GM18508 (cell line): ENCODE results near the gene PACS2.
"Not testable (repeated sequence)": the region's sequence is repeated elsewhere in the genome, so short reads cannot be mapped to it uniquely, and the experiment has no call there.

Experiments
- ATAC-seq: cut with Tn5 transposase; IDR thresholded peaks from one replicate; pipeline ENCODE4 v1.9.1; 2021; ENCODE audit warnings: moderate number of reproducible peaks; ENCODE audit not compliant: insufficient read depth, unreplicated experiment

Gene PACS2

GRCh38 chr14:105329411-105330150 is 15.0 kb downstream of the PACS2 start:
- ATAC-seq = no peak

- no peak for ATAC-seq
These were observed 15.9 kb downstream of the PACS2 start for GRCh38 chr14:105330491-105330895.

DNA sequence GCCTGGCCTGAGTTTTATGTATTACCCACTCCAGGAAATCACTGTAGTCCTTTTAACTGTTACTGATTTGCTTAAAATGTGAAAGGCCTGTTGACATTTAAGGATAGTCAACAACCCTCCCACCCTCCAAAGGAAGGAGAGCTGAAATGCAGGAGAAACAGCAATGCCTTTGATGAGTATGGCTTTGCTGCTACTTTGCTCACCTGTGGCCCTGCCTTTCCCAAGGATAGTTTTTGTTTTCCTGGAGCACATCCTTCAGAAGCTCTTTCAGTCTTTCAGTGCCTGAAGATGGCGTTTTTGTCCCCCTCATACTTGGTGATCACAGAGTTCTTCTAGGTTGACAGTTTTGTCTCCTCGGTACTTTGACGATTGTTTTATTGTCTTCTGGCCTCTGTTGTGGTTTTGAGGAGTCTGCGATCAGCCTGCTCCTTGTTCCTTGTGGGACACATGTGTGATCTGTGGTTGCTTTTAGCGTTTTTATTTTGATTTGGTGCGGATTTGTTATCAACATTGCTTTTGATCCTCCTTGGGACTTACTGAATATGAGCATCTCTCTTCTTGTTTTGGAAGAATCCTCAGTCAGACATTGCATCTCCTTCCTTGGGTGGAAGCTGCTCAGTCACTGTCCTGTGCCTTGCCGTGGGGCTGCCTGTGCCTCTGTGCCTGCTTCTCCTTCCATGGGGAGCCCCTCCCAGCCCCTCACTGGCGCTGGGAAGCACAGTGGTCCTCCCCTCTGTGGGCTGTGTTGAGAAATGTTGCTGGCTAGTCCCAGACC is 17.2 kb downstream of the PACS2 start:
- ATAC-seq = no peak

DNA sequence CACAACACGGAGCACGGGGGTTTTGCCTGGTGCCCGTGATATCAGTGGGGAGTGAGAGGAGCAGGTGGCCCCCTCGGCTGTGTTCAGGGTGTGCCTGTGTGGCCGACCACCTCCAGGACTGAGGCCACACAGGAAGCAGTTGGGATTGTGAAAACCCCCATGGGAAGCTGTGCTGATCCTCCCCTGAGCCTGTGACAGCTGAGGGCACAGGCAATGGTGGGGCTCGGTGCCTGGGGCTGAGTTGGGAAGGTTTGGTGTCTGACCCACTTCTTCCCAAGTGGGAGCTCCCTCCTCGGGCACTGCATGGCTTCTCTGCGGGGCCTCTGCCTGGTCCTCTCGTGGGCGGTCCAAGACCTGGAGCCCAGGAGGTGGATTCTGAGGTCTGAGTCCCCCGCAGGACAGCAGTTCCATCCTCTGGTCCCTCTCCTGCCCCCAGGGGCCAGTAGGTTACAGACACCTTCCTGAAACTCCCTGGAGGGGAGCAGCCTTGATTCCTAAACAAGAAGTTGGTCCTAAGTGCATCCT is 17.9 kb downstream of the PACS2 start:
- ATAC-seq = no peak

DNA sequence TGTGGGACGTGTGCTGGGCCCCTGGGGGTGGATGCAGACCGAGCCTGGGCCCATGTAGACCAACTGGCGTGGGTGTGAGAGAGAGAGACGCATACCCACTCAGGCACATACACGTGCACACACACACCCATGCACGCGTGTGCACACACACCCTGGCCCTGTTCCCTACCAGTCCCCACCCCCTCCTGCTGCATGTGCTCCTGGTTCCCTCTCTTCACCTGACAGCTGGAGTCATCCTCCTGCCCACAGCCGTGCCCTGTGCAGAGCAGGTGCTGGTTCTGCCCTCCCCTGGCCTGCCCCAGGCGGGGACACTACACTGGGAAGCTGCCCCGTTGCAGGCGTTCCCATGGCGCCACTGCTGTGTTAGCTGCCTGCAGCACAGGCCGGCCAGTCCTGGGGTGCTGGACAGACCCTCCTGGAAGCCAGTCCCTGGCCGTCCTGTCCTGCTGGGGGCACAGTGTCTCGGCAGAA is 18.5 kb downstream of the PACS2 start:
- ATAC-seq = no peak

DNA sequence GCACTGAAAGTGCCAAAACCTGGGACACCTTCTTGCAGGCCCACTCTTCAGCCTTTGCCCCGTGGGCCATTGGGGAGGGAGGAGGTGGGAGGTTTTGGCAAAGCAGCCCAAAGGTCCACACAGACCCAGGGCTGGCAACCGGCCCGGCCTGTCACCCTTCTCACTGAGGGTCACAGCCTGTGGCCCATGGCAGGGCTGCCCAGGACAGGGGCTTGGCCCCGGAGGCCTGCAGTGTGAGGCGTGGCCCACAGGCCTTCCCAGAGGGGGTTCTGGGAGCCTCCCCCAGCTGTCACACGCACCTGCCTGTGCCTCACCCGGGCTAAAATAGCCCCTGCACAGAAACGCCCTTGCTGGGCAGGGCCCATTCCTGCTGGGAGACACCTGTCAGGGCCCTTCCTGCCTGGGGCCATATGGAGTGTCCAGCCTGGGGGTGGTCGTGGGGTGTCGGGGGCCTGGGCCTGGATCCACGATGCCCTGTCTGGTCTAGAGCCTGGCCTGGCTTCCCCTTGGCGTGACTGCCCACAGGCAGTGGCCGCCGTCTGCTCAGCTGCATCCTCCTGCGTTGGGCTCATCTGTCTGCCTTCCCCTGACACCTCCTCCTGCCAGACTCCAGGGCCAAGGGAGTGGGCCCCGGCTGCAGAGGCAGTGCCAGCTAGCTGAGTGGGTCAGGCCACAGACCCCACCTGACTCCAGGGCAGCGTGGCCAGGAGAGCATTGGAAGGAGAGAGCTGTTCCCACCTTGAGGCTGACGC is 19.2 kb downstream of the PACS2 start:
- ATAC-seq = no peak

DNA sequence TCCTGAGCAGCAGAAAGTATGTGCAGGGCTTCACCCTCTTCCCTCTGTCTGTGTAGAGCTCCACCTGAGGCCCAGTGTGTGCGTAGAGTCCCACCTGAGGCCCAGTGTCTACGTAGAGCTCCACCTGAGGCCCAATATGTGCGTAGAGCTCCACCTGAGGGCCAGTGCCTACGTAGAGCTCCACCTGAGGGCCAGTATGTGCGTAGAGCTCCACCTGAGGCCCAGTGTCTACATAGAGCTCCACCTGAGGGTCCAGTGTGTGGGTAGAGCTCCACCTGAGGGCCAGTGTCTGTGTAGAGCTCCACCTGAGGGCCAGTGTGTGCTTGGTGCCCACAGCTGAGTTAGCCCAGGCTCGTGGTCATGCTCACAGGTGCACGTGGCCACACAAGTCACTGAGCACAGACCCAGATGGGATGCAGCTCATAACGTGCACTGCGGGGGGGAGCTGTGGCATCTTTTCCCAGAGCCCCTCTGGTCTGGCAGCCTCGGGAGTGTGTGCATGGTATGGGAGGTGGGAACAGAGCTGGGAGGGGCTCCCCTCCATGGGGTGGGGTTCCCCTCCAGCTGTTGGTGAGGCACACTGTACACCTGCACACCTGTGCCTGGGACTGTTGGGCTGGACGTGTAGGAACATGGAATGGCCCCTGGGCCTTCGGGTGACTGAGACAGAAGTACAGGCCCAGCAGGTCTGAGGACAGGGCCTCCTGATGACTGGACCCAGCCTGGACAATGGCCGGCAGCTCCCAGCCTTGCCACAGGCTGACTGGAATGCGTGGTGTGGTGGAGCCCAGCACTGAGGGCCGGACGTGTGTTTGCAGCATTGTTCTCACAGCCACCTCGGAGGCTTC is 20.1 kb downstream of the PACS2 start:
- no peak for ATAC-seq

DNA sequence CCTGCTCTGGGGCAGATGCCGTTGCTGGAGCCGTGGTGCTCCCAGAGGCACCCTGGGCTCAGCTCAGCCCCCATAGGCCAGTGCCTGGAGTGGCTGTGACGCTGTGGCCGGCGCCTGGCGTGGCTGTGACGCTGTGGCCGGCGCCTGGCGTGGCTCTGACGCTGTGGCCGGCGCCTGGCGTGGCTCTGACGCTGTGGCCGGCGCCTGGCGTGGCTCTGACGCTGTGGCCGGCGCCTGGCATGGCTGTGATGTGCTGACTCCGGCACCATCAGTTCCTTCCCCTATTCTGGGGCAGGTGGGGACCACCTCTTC is 20.6 kb downstream of the PACS2 start:
- ATAC-seq = not testable (repeated sequence)

GRCh38 chr14:105335735-105336476 is 21.4 kb downstream of the PACS2 start:
- ATAC-seq = no peak

GRCh38 chr14:105336477-105337287 is 22.1 kb downstream of the PACS2 start:
- no peak for ATAC-seq

DNA sequence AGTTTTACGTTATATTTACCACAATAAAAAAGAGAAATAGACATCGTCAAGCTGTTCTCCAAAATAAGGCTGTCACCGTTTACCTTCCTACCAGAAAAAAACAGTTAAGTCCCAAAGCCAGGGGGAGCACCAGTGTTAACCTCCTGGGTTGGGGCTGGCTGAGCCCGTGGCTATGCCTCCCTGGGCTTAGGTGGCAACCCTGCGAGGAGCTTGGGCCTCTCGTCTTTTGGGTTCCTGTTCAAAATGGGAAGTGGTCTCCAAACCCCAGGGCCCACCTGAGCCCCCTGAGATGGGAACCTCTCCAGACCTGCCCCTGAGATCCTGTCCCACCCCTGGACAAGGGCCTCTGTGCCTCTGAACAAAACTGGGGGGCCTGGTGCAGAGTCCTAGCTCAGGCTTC is 22.9 kb downstream of the PACS2 start:
- ATAC-seq = no peak

GRCh38 chr14:105337966-105338741 is 23.6 kb downstream of the PACS2 start:
- no peak for ATAC-seq

DNA sequence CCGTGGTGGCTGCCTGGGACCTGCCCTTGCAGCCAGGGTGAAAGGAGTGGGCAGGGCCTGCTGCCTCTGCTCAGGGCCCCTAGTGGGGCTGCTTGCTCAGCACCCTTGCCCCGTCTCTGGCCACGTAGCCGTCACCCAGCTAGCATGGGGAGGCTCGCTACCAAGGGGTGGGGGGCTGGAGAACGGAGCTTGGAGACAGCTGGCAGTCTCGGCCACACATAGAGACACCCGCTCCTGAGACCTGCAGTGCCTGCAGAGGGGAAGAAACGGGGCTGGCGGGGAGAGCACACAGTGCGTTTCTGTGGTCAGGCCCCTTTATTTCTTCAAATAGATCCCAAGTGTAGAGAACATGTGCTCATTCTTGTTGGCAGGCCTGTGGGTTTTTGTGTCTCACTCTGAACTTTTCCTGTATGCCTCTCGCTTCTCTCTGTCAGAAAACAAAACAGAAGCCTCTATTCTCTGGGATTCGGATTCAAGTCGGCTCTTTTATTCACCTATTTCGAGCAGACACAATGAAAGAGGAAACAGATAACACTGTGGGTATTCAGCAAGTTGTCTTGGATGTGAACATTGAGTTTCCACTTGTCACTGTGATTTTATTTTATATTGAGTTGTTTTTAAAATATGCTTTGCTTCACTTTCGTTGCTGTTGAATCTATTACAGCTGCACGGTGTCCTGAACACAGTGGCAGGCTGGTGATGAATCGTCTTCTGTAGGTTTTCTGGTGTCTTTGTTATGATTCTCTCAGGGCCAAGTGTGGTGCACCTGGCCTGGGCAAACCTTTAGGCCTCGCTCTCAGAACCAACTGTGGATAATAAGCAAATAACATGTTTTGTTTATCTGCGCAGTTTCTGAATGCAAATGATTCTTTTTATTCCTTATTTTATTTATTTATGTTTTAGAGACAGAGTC is 26.5 kb downstream of the PACS2 start:
- ATAC-seq = no peak

GRCh38 chr14:105343194-105343593 is 28.6 kb downstream of the PACS2 start:
- no peak for ATAC-seq

- ATAC-seq = no peak
These were observed 31.6 kb downstream of the PACS2 start for GRCh38 chr14:105346200-105346533.

- ATAC-seq = no peak
These were observed 32.5 kb downstream of the PACS2 start for GRCh38 chr14:105346876-105347586.
